AG10803 (cell line): ENCODE data around the gene CCNY.
A peak's percentile ranks its signal among the peaks of the same experiment; 100 is the strongest.

Experiments
- DNase-seq: peaks from one replicate; pipeline ENCODE4 v3.0.0; 2010; ENCODE audit warnings: low read depth
- H3K4me3 ChIP-seq: 2 replicates; pipeline ENCODE4 v1.5.1; 2011; ENCODE audit warnings: mild to moderate bottlenecking, low read length, control low read depth
- CTCF ChIP-seq: conservative IDR thresholded peaks from 2 replicates; pipeline ENCODE4 v1.5.1; 2011; ENCODE audit warnings: mild to moderate bottlenecking, low read length, control low read depth, inconsistent platforms

The CCNY gene

GRCh38 chr10:35598379-35598778, 262.1 kb downstream of the CCNY start:
- no peak for DNase-seq
- peak; percentile 48 for TF ChIP-seq CTCF
- no peak overlapping the region for H3K4me3 ChIP-seq

GRCh38 chr10:35600193-35600592, 263.9 kb downstream of the CCNY start:
- no peak for DNase-seq

GRCh38 chr10:35605191-35605590, 268.9 kb downstream of the CCNY start, which contains the start of gene GJD4:
TSS of gene GJD4 (plus strand) at chr10:35605341. CDS start at chr10:35605568, 227 bp downstream.
- TF ChIP-seq CTCF: no peak
- H3K4me3 ChIP-seq: no peak within 1 kb of the TSS
- no peak for DNase-seq

More at GRCh38 chr10:35600193-35600592, 263.9 kb downstream of the CCNY start:
- TF ChIP-seq CTCF: peak; percentile 33
- H3K4me3 ChIP-seq: no peak overlapping the region

GRCh38 chr10:35606430-35606829, 270.1 kb downstream of the CCNY start:
- no peak overlapping the region for H3K4me3 ChIP-seq
- no peak for TF ChIP-seq CTCF
- peak; percentile 29 for DNase-seq

GRCh38 chr10:35607475-35608327, 271.4 kb downstream of the CCNY start:
- no peak for DNase-seq
- peak overlapping the region; percentile 54 for H3K4me3 ChIP-seq
- no peak for TF ChIP-seq CTCF

- peak overlapping the region; percentile 54 for H3K4me3 ChIP-seq
Measured at GRCh38 chr10:35608328-35608672, 272.0 kb downstream of the CCNY start.

More at GRCh38 chr10:35608328-35608672, 272.0 kb downstream of the CCNY start:
- no peak for TF ChIP-seq CTCF
- no peak for DNase-seq
